Subcutaneous abdominal adipose tissue (tissue), 5 donors: ENCODE measurements around the gene VPS45.

Experiments
- H3K27ac ChIP-seq: one replicate; pipeline ENCODE4 v1.7.0; 2013; ENCODE audit warnings: low read depth, mild to moderate bottlenecking, inconsistent platforms, low read length, moderate library complexity
- H3K27me3 ChIP-seq, 5 donors: one replicate each; pipeline ENCODE4 v1.7.0; 2013; ENCODE audit warnings: low read length in 5 of 5, inconsistent platforms in 1 of 5; ENCODE audit not compliant: control insufficient read depth in 5 of 5, insufficient read depth in 4 of 5
- H3K36me3 ChIP-seq, 5 donors: one replicate each; pipeline ENCODE4 v1.7.0; 2013; ENCODE audit warnings: low read length in 5 of 5; ENCODE audit not compliant: control insufficient read depth in 5 of 5, insufficient read depth in 5 of 5
- H3K4me1 ChIP-seq, 5 donors: one replicate each; pipeline ENCODE4 v1.7.0; 2013; ENCODE audit warnings: low read length in 5 of 5, mild to moderate bottlenecking in 3 of 5, moderate library complexity in 1 of 5; ENCODE audit not compliant: control insufficient read depth in 5 of 5, insufficient read depth in 5 of 5
- H3K4me3 ChIP-seq, 5 donors: one replicate each; pipeline ENCODE4 v1.7.0; 2013; ENCODE audit warnings: low read length in 5 of 5, low read depth in 1 of 5
- H3K9ac ChIP-seq, 5 donors: one replicate each; pipeline ENCODE4 v1.7.0; 2013; ENCODE audit warnings: low read length in 5 of 5, mild to moderate bottlenecking in 4 of 5, moderate library complexity in 3 of 5
- H3K9me3 ChIP-seq, 5 donors: one replicate each; pipeline ENCODE4 v1.7.0; 2013; ENCODE audit warnings: low read length in 5 of 5; ENCODE audit not compliant: control insufficient read depth in 5 of 5
- donor health status: healthy.
- donor health status: healthy.
- donor health status: healthy.
- donor health status: healthy.
- donor health status: healthy.

VPS45 gene

DNA sequence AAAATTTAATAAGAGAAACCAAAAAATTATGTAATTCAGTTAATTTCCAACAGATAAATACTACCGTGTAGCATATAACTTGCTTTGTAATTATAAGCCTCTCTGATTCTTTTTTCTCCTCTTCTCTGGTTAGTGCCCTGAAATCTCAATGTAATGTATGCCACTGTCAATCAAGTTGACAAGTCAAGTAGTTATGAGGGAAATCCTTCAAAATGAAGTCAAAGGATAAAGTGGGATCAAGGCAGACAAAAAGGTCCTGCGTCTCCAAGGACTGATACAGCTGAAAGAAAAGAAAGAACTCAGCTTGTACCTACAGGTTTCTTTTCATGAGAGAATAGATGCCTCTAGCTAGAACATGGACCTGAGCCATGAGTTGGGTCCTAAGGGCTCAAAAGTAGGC is 19.8 kb downstream of the VPS45 start:
- Histone ChIP-seq H3K27me3 (no peaks in the 10 kb centered on the region), H3K4me3 (no peak overlapping the region), H3K9ac (no peak overlapping the region), H3K36me3 (peaks cover 23 to 58% (median 45%) of the 10 kb centered on the region in 5 donors), H3K9me3 (no peaks in the 10 kb centered on the region), H3K27ac (no peak overlapping the region), H3K4me1 (no peaks in the 10 kb centered on the region)

DNA sequence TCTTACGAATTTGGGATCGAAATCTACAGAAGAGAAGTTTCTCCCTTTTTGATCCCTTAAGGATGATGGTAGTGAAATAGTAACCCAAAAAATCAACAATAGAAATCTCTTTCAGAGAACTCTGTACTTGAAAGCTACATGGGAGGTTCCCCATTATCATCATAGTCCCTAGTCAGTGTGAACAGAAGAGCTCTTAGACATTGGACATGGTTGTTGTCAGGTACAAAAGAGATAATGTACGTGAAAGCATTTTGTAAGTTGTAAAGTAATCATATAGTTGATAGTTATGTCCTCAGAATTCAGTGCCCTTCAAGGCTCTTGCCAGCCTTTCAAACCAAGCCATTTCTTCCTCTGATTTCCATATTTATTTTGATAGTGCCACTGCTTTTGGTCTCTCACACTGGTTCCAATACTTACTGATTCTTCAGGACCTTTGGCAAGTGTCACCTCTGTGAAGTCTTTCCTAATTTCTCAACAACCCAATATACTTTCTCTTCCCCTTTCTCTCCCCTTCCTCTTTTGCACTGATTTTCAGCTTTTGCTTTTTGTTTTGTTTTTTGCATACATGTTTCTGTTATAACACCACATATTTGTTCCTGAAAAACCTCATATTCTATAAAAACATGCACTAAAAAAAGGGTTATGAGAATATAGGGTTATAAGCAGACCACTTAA is 22.4 kb downstream of the VPS45 start:
- Histone ChIP-seq H3K27ac (no peak overlapping the region), H3K4me1 (no peaks in the 10 kb centered on the region), H3K4me3 (no peak overlapping the region), H3K27me3 (no peaks in the 10 kb centered on the region), H3K9ac (no peak overlapping the region), H3K36me3 (peaks cover 14 to 48% (median 38%) of the 10 kb centered on the region in 5 donors), H3K9me3 (no peaks in the 10 kb centered on the region)

DNA sequence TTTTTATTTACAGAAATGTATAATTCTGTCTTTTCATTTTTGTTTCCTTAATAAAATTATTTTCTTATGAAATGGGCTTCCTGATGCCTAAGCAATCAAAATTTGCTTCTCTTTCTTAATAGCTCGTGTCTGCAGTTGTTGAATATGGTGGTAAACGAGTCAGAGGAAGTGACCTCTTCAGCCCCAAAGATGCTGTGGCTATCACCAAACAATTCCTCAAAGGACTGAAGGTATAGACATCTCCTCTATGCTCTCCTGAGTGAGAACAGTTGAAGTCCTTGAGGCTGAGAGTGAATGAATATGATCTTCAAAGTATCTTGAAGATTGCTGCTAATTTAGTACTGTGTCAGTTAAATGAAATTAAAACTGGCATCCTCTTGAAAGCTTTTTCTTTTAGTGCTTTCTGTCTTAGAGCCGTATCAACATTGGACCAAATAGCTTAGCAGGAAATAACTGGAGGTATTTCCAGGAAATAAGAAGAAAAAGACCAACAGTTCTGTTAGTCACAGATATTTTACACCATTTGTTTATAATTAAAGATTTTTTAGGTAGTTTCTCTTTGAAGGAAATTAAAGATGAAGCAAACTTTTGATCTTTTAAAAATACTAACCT is 24.7 kb downstream of the VPS45 start:
- Histone ChIP-seq H3K27ac (no peak overlapping the region), H3K9ac (no peak overlapping the region), H3K36me3 (peaks cover 16 to 49% (median 42%) of the 10 kb centered on the region in 5 donors), H3K4me3 (no peak overlapping the region), H3K27me3 (no peaks in the 10 kb centered on the region), H3K4me1 (no peaks in the 10 kb centered on the region), H3K9me3 (no peaks in the 10 kb centered on the region)

DNA sequence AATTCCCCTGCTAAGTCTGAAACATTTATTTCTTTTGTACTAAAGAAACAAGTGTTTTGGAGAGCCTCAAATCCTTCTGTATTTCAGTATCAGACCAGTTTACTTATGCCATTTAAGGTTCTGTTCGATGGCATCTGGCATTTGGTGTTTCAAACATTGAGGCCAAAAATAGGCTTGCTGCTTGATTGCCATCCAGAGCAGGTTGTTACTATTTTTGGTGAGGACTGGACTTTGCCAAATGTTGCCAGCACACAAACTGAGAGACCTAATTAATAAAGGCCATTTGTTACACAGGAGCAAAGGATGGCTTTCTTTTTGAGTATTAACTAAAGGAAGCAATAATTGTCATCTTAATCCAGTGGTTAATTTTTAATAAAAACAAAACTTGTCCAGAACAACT is 26.2 kb downstream of the VPS45 start:
- Histone ChIP-seq H3K27me3 (no peaks in the 10 kb centered on the region), H3K4me3 (no peak overlapping the region), H3K36me3 (peaks cover 14 to 51% (median 42%) of the 10 kb centered on the region in 5 donors), H3K27ac (no peak overlapping the region), H3K4me1 (no peaks in the 10 kb centered on the region), H3K9ac (no peak overlapping the region), H3K9me3 (no peaks in the 10 kb centered on the region)

DNA sequence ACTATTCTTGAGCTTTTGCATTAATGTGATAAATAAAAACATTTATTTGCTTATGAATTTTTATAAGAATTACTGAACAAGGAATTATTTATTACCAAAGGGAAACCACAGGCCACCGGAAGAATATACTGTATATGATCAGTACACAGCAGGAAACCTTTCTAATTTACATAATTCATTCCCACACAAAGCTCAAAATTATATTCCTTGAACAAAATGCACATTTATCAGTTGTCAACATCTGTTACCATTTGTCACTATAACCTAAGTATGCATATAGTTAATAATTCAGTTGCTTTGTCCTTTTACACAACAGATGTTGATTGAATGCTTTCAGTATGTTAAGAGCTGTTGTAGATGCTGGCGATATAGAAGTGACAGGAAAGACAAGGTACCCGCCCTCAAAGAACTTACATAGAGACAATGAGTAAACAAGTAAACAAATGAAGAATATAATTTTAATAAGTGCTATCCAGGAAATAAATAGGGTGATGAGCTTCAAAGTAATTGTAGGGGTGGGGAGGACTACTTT is 27.2 kb downstream of the VPS45 start:
- no peak overlapping the region for H3K9ac ChIP-seq
- no peak overlapping the region for H3K4me3 ChIP-seq
- no peaks in the 10 kb centered on the region for H3K9me3 ChIP-seq
- no peaks in the 10 kb centered on the region for H3K4me1 ChIP-seq
- no peak overlapping the region for H3K27ac ChIP-seq
- peaks cover 14 to 52% (median 43%) of the 10 kb centered on the region in 5 donors for H3K36me3 ChIP-seq
- no peaks in the 10 kb centered on the region for H3K27me3 ChIP-seq

DNA sequence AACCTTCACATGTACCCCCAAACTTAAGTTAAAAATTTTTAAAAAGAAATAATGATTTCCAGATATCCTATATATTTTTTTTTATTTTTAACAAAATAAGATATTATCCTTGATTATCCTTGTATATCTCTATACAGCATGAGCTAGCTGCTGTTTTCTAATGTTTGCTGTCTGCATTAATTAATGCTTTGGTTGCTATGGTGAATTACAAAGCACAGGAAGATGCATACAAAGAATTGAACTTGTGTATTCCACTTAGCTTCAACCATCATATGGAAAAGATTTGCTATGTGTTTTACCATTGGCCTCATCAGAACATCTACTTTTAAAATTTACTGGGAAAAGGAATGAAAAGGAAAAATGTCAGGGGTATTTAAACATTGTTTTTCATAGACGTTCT is 35.4 kb downstream of the VPS45 start:
- Histone ChIP-seq H3K4me1 (no peaks in the 10 kb centered on the region), H3K27me3 (no peaks in the 10 kb centered on the region), H3K27ac (no peak overlapping the region), H3K4me3 (no peak overlapping the region), H3K9me3 (peaks cover 0 to 2% (median 0%) of the 10 kb centered on the region in 5 donors), H3K36me3 (peaks cover 0 to 31% (median 12%) of the 10 kb centered on the region in 5 donors), H3K9ac (no peak overlapping the region)

DNA sequence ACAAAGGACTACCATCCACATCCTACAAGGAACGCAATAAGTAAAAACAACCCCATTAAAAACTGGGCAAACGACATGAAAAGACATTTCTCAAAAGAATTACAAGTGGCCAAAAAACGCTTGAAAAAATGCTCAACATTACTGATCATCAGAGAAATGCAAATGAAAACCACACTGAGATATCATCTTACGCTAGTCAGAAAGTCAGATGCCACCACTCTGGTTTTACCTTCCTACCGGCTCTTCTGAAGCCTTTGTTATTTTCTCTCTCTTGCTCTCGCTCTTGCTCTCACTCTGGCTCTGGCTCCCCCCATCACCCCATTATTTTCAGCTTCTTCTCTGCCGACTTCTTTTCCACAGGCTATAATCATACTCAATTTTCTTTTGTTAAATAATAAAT is 38.8 kb downstream of the VPS45 start:
- Histone ChIP-seq H3K27me3 (no peaks in the 10 kb centered on the region), H3K36me3 (peaks cover 2 to 26% (median 4%) of the 10 kb centered on the region in 5 donors), H3K9ac (no peak overlapping the region), H3K27ac (no peak overlapping the region), H3K4me3 (no peak overlapping the region), H3K9me3 (peaks cover 0 to 2% (median 0%) of the 10 kb centered on the region in 5 donors), H3K4me1 (peaks cover 0 to 9% (median 0%) of the 10 kb centered on the region in 5 donors)

DNA sequence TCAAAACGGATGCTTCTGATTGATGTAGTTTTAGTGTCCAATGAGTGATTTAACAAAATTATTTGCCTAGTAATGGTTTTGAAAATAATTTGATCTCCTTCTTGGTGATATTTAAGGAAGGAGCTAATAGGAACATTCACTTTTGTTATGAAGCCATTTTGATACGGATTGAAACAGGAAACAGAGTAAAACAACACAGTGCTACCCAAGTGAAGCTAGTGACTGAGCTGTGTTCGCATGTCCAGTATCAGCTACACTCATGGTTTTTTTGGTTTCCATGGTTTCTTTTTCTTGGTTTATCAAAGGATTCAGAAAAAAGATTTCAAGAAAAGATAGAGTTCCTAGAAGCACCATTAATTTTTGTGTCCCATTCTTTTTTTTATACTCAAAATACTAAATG is 42.0 kb downstream of the VPS45 start:
- H3K27ac ChIP-seq = no peak overlapping the region
- H3K4me1 ChIP-seq = peaks cover 0 to 9% (median 0%) of the 10 kb centered on the region in 5 donors
- peak overlapping the region in 1 of 5 donors; percentile 37 for H3K4me3 ChIP-seq
- no peak overlapping the region for H3K9ac ChIP-seq
- peaks cover 2 to 19% (median 10%) of the 10 kb centered on the region in 5 donors for H3K36me3 ChIP-seq
- no peaks in the 10 kb centered on the region for H3K27me3 ChIP-seq
- H3K9me3 ChIP-seq = peaks cover 0 to 4% (median 1%) of the 10 kb centered on the region in 5 donors

DNA sequence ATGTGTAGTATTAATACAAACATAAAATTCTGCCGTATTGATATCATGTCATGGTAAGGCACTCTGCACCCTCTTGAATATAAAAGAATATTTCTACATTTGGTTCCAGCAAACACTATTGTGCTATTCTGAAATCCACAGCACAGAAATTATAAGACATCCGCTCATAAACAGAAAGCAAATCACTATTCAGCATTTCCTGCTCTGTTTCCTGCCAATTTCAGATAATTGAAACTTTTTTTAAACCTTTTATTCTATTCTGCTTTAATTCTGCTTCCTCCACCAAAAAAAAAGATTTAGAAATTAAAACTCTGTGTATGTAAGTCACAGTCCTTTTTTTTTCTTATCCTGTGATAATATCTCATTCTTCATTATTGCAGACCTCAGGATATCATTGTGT is 42.5 kb downstream of the VPS45 start:
- no peak overlapping the region for H3K9ac ChIP-seq
- H3K4me1 ChIP-seq = peaks cover 0 to 9% (median 0%) of the 10 kb centered on the region in 5 donors
- H3K27me3 ChIP-seq = no peaks in the 10 kb centered on the region
- H3K27ac ChIP-seq = no peak overlapping the region
- peak overlapping the region in 2 of 5 donors; percentile 10 to 37 for H3K4me3 ChIP-seq
- H3K36me3 ChIP-seq = peaks cover 2 to 16% (median 10%) of the 10 kb centered on the region in 5 donors
- peaks cover 2 to 9% (median 4%) of the 10 kb centered on the region in 5 donors for H3K9me3 ChIP-seq

DNA sequence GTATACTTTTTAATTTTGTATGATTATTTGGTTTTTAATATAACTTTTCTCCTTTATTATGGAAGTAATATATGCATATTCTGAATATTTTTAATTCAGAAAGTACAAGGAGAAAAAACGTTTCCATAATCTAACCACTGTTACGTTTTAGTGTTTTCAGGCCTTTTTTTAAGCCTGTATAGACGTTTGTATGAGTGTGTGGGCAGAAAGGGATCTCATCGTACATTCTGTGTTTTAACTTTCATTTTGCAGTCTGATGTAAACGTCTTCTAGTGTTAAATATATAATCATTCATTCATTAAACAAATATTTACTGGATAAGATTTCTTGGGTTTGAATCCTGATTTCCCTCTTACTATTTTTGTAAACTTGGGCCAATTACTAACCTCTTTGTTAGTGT is 44.1 kb downstream of the VPS45 start:
- H3K9me3 ChIP-seq = peaks cover 4 to 11% (median 4%) of the 10 kb centered on the region in 5 donors
- no peaks in the 10 kb centered on the region for H3K27me3 ChIP-seq
- H3K36me3 ChIP-seq = peaks cover 2 to 12% (median 10%) of the 10 kb centered on the region in 5 donors
- no peak overlapping the region for H3K4me3 ChIP-seq
- H3K4me1 ChIP-seq = peaks cover 0 to 9% (median 0%) of the 10 kb centered on the region in 5 donors
- H3K9ac ChIP-seq = no peak overlapping the region
- no peak overlapping the region for H3K27ac ChIP-seq
